Neural crest cell (in vitro differentiated cells): ENCODE measurements around the gene TNRC6B. TPM values are rescaled to one million over a fixed set of nuclear protein-coding genes. Genes with fewer than 3 reads are reported as not detected.

ENCODE experiments used
- DNase-seq: peaks from one replicate; pipeline ENCODE4 v3.0.0; 2021; ENCODE audit warnings: low read depth, mixed read lengths, low spot score
- H3K27ac Mint-ChIP-seq: one replicate; pipeline ENCODE4 v1.8.0; 2021; ENCODE audit warnings: mild to moderate bottlenecking, mixed read lengths; ENCODE audit not compliant: unreplicated experiment
- H3K27me3 Mint-ChIP-seq: 2 replicates; pipeline ENCODE4 v1.8.0; 2021; ENCODE audit warnings: low read depth, mild to moderate bottlenecking, mixed read lengths
- H3K36me3 Mint-ChIP-seq: 2 replicates; pipeline ENCODE4 v1.8.0; 2021; ENCODE audit warnings: low read depth, mild to moderate bottlenecking, mixed read lengths
- H3K4me1 Mint-ChIP-seq: 2 replicates; pipeline ENCODE4 v1.8.0; 2021; ENCODE audit warnings: mixed read lengths
- H3K4me3 Mint-ChIP-seq: one replicate; pipeline ENCODE4 v1.8.0; 2021; ENCODE audit warnings: mild to moderate bottlenecking, mixed read lengths
- H3K9me3 Mint-ChIP-seq: 2 replicates; pipeline ENCODE4 v1.8.0; 2021; ENCODE audit warnings: mixed read lengths
- total RNA-seq: library from RNA; stranded (reverse); gene quantifications from 2 replicates; pipeline ENCODE4 v1.2.1, GENCODE V29; 2021
- TF ChIP-seq, protein P1 (sequence below): fragments of 200-600 bp; sonication (generic); conservative IDR thresholded peaks from 2 replicates; pipeline ENCODE4 v1.5.0; 2021; ENCODE audit warnings: antibody characterized with exemption, mild to moderate bottlenecking

Gene TNRC6B
- total RNA-seq, 1 donor from 2014 or later, result 36.8 TPM

DNA sequence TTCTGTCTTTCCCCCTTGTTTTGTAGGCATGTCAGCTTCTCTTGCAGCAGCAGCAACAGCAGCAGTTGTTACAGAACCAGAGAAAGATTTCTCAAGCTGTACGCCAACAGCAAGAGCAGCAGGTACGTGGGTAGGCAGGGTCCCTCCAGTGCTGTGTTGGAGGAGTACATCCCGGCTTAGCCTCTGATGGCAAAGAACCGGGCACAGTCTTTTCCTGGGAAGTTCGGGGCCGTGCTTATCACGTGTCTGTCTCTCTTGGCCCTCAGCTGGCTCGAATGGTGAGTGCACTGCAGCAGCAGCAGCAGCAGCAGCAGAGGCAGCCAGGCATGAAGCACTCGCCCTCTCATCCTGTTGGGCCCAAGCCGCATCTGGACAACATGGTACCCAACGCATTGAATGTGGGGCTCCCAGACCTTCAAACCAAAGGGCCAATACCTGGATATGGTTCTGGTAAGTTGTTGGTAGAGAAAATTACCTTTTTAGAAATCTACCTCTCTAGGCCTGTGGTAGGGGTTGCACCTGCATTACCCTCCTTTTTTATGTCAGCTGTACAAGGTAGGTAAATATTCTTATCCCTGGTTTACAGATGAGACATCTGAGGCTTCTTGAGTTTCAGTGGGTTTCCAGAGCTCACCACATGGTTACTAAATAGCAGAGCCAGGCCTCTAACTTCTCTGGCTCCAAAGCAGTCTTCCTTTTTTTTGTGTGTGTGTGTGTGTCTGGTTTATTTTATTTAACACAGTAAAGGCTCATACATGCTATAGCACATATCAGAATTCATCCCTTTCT is 123.4 kb downstream of the TNRC6B start:
- no peak for DNase-seq
- Mint-ChIP-seq H3K4me1 (peaks cover 9% of the 10 kb centered on the region), H3K4me3 (no peak overlapping the region), H3K36me3 (peaks cover 24% of the 10 kb centered on the region), H3K27me3 (no peaks in the 10 kb centered on the region), H3K9me3 (peaks cover 3% of the 10 kb centered on the region), H3K27ac (no peak overlapping the region)
- TF ChIP-seq, protein P1, sequence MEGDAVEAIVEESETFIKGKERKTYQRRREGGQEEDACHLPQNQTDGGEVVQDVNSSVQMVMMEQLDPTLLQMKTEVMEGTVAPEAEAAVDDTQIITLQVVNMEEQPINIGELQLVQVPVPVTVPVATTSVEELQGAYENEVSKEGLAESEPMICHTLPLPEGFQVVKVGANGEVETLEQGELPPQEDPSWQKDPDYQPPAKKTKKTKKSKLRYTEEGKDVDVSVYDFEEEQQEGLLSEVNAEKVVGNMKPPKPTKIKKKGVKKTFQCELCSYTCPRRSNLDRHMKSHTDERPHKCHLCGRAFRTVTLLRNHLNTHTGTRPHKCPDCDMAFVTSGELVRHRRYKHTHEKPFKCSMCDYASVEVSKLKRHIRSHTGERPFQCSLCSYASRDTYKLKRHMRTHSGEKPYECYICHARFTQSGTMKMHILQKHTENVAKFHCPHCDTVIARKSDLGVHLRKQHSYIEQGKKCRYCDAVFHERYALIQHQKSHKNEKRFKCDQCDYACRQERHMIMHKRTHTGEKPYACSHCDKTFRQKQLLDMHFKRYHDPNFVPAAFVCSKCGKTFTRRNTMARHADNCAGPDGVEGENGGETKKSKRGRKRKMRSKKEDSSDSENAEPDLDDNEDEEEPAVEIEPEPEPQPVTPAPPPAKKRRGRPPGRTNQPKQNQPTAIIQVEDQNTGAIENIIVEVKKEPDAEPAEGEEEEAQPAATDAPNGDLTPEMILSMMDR, result no peak

DNA sequence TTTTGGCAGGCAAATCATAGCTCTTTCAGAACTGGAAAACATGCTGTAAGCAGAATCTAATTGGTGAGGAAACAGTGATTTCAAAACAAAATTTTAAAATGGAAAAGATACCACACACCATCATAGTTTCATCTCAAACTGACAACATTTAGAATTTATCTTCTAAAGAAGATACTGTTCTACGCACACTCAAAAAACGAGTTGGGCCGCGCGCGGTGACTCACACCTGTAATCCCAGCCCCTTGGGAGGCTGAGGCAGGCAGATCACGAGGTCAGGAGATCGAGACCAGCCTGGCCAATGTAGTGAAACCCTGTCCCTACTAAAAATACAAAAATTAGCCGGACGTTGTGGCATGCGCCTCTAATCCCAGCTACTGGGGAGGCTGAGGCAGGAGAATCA is 124.4 kb downstream of the TNRC6B start:
- H3K4me1 Mint-ChIP-seq, result peaks cover 9% of the 10 kb centered on the region
- H3K27ac Mint-ChIP-seq, result no peak overlapping the region
- H3K27me3 Mint-ChIP-seq, result no peaks in the 10 kb centered on the region
- DNase-seq, result no peak
- TF ChIP-seq, protein P1, result no peak
- H3K4me3 Mint-ChIP-seq, result no peak overlapping the region
- H3K9me3 Mint-ChIP-seq, result peaks cover under 1% of the 10 kb centered on the region
- peaks cover 19% of the 10 kb centered on the region for H3K36me3 Mint-ChIP-seq

DNA sequence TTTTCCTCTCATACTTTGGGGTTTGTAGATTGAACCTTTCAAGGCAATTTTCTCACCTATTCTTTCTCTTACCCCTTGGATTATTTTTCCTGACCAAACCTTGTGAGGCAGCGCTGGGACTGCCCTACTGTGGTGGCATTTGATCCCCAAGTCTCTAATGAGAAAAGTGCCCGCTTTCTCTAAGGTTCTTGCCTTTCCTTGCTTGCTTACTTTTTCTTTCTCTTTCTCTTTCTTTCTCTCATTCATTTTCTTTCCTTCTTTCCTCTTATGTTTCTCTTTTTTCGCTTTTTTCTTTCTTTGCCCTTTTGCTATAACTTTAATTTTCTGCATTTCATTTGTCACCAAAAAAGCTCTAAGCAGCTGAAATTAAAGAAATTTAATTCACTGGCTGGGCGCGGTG is 127.9 kb downstream of the TNRC6B start:
- Mint-ChIP-seq H3K36me3 (peaks cover 19% of the 10 kb centered on the region), H3K27ac (no peak overlapping the region), H3K4me3 (no peak overlapping the region), H3K9me3 (no peaks in the 10 kb centered on the region), H3K27me3 (no peaks in the 10 kb centered on the region), H3K4me1 (peaks cover 7% of the 10 kb centered on the region)
- DNase-seq, result no peak
- TF ChIP-seq, protein P1, result no peak

DNA sequence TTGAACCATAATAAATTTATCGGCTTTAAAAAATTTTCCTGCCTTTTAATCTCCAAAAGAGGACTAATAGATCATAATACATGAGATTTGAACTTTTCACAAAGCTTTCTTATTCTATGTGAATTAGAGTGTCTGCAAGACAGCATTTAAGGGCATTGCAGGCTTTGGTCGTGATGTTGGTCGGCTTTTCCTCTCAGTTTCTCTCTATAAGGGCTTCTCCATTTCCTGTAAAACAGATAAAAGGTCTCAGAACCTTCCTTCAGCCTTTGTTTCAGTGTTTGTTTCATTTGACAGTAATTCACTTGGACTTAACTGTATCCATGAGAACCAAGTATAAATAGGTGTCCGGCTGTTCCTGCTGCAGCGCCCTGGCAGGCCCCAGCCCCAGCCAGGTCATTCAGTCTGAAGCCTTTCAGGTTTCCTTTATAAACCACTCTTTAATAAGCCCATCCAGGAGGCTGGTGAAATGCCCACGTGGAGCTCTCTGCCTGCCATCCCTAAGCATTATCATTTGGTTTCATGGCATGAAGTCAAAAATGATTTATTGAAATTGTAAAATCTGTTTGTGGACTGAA is 131.4 kb downstream of the TNRC6B start:
- H3K9me3 Mint-ChIP-seq, result no peaks in the 10 kb centered on the region
- no peaks in the 10 kb centered on the region for H3K27me3 Mint-ChIP-seq
- no peak for DNase-seq
- peaks cover 7% of the 10 kb centered on the region for H3K4me1 Mint-ChIP-seq
- H3K27ac Mint-ChIP-seq, result no peak overlapping the region
- TF ChIP-seq, protein P1, result no peak
- H3K36me3 Mint-ChIP-seq, result peaks cover 21% of the 10 kb centered on the region
- no peak overlapping the region for H3K4me3 Mint-ChIP-seq

DNA sequence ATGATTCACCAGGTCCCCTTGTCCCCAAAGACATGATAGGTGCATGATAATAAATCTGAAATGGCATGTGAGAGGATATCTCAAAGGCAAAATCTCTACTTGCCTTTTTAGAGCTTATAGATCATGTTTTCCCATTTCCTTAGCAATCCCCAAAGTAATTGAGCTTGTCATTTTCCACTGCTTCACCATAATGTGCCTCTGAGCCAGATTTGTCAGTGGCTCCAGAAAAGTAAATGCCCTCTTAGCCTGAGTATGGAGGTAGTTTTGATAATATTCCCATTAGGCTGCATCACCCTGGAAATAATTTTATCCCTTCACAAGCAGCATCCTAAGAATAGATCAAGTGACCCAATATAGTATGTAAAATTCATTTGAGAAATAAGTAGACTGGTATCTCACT is 131.9 kb downstream of the TNRC6B start:
- Mint-ChIP-seq H3K27ac (no peak overlapping the region), H3K9me3 (no peaks in the 10 kb centered on the region), H3K4me1 (peaks cover 7% of the 10 kb centered on the region), H3K27me3 (no peaks in the 10 kb centered on the region), H3K4me3 (no peak overlapping the region), H3K36me3 (peaks cover 24% of the 10 kb centered on the region)
- TF ChIP-seq, protein P1, result no peak
- no peak for DNase-seq
